Stimulated activated CD8-positive, alpha-beta memory T cell treated with anti-CD3 and anti-CD28 coated beads, Interleukin-7, amount 100 ng/mL, for 4 hours (primary cell): ENCODE measurements around the gene OR9A2.
A peak's percentile ranks its signal among the peaks of the same experiment; 100 is the strongest.
"Not testable (repeated sequence)": the region's sequence is repeated elsewhere in the genome, so short reads cannot be mapped to it uniquely, and the experiment has no call there.

Experiments used
- DNase-seq, 2 donors: peaks; one replicate each; pipeline ENCODE4 v3.0.0-alpha.2; 2020; ENCODE audit warnings: low read depth in 2 of 2

Gene OR9A2

DNA sequence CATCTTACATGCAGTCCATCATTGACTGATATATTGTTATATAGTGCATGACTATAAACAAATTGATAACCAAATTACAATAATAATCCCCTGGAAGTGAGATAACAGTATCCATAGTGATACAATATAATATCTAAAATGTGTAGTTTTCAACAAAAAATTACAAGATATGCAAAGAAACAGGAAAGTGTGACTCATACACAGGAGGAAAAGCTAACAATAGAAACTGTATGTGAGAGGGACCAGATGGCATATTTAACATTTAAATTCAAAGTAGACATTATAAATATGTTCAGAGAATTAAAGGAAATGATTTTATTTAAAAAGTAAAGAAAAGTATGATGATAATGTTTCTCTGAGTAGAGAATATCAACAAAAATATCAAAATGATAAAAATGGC lies 8.0 kb downstream of the OR9A2 start:
- no peak for DNase-seq

GRCh38 chr7:143016996-143017395 lies 9.9 kb downstream of the OR9A2 start:
- no peak for DNase-seq

DNA sequence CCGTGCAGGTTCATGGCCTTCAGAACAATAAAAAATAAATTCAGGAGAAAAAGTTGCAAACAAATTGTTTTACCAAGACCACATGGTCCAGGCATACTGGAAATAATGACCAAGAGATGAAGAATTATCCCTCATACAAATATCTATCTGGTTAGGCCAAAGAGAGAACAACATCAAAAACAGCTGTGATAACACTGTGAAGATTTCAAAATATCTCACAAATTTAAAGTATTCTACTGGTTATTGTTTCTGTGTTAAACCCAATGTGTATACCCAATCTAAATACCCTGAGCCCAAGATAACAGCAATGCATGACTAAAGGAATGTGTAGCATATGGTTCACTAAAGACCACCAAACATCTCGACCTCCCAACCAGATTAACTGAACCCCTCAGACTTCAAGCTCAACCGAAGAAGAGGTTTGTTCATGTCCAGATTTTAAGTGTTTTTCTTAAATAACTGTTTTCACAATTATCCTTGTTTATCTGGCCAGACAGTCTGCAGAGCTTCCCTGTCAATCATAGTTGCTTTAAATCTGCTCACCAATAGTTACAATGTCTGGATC lies 10.9 kb downstream of the OR9A2 start:
- no peak for DNase-seq

GRCh38 chr7:143015084-143015483 lies 11.8 kb downstream of the OR9A2 start:
- no peak for DNase-seq

- DNase-seq = no peak
Measured at GRCh38 chr7:143013893-143014292, 13.0 kb downstream of the OR9A2 start.

GRCh38 chr7:143013473-143013872 lies 13.5 kb downstream of the OR9A2 start:
- no peak for DNase-seq

GRCh38 chr7:143012409-143012808 lies 14.5 kb downstream of the OR9A2 start:
- no peak for DNase-seq

DNA sequence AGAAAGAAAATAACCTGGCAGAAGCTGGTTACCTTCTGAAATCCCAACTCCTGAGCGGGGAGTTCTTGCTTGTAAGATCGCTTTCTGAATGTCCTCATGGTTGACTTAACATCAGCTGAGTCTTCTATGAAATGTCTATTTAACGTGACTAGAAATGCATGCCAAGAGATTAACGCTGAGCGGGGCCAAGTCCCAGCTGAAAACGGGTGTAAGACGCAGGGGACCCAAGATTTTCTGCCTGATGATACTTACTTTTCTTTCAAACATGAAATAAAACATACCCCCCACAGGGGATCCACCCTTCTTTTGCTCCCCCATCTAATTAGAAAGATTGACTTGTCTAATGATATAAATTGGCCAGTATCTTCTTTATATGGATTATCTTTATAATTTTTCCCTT lies 14.9 kb downstream of the OR9A2 start:
- DNase-seq = no peak

GRCh38 chr7:143008007-143008901 lies 18.7 kb downstream of the OR9A2 start:
- DNase-seq = peak; percentile 62 to 66

GRCh38 chr7:143005632-143006260 lies 21.2 kb downstream of the OR9A2 start:
- DNase-seq = no peak

GRCh38 chr7:143003393-143004051 lies 23.4 kb downstream of the OR9A2 start:
- peak in 1 of 2 donors; percentile 8 for DNase-seq

DNA sequence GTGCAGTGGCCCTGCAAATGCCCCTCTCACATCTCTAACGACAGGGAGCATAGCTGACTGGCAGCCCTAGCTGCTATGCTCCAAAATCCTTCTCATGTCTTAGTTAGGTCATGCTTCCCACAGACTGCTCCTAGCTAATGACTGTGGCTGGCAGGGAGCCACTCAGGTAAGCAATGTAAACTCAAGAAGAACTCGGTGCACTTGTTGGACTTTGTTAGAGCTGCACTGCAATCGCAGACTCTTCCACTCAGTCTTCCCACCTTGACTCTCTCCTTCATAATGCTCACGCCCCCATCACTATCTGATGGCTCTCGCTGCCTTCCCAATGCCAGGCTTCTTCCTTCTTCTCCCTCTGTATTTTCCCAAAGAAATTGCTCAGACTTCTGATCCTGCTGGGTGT lies 24.0 kb downstream of the OR9A2 start:
- no peak for DNase-seq

GRCh38 chr7:143002106-143002505 lies 24.8 kb downstream of the OR9A2 start:
- no peak for DNase-seq

DNA sequence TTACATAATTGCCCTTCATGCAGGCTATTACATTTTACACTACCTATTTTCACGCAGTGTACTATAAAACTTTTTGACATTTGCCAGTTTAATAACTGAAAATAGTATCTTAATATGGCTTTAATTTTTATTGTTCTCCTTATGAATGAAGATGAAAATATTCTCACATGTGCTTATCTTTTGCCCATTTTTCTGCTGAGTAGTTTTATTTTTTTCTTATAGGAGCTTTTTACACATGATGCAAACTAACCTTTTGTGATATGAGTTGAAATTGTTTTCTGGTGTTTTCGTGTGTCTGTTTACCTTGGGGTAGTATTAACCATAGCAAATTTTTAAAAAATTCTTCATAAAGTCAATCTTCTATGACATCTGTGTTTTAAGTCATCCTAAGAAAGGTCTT lies 26.3 kb downstream of the OR9A2 start:
- DNase-seq = no peak

- no peak for DNase-seq
Measured at GRCh38 chr7:142999793-143000192, 27.1 kb downstream of the OR9A2 start.

GRCh38 chr7:142998966-142999365 lies 28.0 kb downstream of the OR9A2 start:
- DNase-seq = no peak

DNA sequence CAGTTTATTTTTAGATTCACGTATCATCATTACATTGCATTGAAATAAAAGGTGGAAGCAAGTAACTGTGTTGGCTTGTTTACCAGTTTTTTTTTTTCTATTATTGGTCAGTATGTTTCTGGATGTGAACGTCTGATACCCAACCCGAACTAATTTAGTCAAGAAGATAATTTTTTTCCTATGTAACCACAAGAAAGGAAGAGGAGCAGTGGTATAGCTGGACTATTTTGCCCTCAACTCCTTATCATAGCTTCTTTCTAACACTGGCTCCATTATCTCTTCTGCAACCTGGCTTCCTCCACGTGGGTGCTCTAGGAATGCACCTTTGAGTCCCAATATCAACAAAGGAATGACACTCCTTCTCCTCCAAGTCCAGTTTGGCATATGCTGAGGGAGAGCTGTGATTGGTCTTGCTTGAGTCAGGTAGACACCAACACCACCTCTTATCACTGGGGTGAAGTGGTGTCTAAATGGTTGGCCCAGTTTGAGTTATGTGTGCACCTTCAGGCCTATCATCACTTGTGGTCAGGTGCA lies 29.4 kb downstream of the OR9A2 start:
- DNase-seq = no peak

- no peak for DNase-seq
Measured at GRCh38 chr7:142992427-142992826, 34.5 kb downstream of the OR9A2 start.

DNA sequence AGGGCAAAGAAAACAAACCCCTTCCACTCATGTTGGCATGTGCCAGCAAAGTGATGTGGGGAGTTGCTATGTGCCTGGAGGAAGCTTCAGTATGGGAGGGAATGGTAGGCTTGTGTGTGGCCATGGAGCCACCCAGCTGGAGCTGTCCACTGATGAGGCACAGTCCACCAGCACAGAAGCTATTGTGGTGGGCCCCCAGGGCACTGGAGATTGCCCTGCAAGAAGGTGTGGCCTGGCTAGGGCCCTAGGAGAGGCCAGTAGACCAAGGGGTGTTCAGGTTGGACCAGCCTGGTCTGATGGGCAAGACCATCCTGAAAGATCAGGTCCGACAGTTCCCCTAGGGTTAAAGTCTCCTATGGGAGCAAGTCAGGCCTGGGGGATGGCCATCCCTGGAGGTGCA lies 42.6 kb downstream of the OR9A2 start:
- no peak for DNase-seq

DNA sequence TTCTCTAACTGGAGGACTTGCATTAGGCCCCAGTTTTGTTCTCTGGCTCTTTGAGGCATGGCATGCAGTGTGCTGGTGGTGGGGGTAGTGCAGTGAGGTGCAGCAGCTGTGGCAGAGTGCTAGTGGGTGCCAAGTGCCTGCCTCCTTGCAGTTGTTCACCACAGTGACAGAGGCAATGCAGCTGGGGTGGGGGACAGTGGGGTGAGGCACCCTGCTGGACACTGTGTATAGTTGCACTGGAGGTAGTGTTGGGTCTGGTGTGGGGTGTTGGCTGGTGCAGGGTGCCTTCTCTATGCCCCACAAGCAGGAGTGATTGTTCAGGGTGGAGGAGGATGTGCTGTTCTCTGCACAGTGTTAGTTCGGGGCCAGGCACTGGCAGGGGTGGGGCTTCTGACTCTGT lies 43.1 kb downstream of the OR9A2 start:
- DNase-seq = no peak

GRCh38 chr7:142978402-142978801 lies 48.5 kb downstream of the OR9A2 start:
- DNase-seq = not testable (repeated sequence)
